Activated CD8-positive, alpha-beta memory T cell treated with anti-CD3 and anti-CD28 coated beads for 36 hours (primary cell): ENCODE results near the gene NOTUM. TPM values are rescaled to one million over a fixed set of nuclear protein-coding genes. Genes with fewer than 3 reads are reported as not detected.
"Not testable (repeated sequence)": the region's sequence is repeated elsewhere in the genome, so short reads cannot be mapped to it uniquely, and the experiment has no call there.

Source experiments
- CTCF ChIA-PET: fragments of 350-600 bp; sonication (Branson Sonifier 250); formaldehyde crosslinking; loops from one replicate; lab custom pipeline; 2021; ENCODE audit warnings: antibody characterized with exemption; lab: Charles Lee
- POLR2A ChIA-PET: fragments of 350-600 bp; sonication (Branson Sonifier 250); formaldehyde crosslinking; loops from one replicate; lab custom pipeline; 2021; ENCODE audit warnings: antibody characterized with exemption; lab: Charles Lee
- total RNA-seq, 2 experiments: library from RNA; stranded (reverse); gene quantifications; one replicate each; pipeline ENCODE4 v1.2.3, GENCODE V29; 2021

NOTUM gene
- total RNA-seq, 2 experiments from 2014 or later: 0.38 to 0.40 TPM

- ChIA-PET POLR2A (interaction anchor here (0.7 to 1.0 kb wide), 2 partner anchors 55 to 91 kb away, joined by 3 to 4 read pairs; no protein-coding TSS in a partner anchor), CTCF (interaction anchor here (0.7 to 1.5 kb wide), 2 partner anchors 8 to 276 kb away, joined by 3 to 4 read pairs; no protein-coding TSS in a partner anchor)
These were observed 36.1 kb downstream of the NOTUM start for GRCh38 chr17:81924557-81925532.

- ChIA-PET CTCF (interaction anchor here (0.5 kb wide), 1 partner anchor 20 kb away, joined by 4 read pairs; no protein-coding TSS in a partner anchor), POLR2A (no interaction called here)
These were observed 37.4 kb downstream of the NOTUM start for GRCh38 chr17:81923302-81924260.

GRCh38 chr17:81922566-81923301, 38.3 kb downstream of the NOTUM start:
- ChIA-PET CTCF (no interaction called here), POLR2A (no interaction called here)

GRCh38 chr17:81921996-81922565, 38.9 kb downstream of the NOTUM start:
- CTCF ChIA-PET: interaction anchor here (0.8 kb wide), 1 partner anchor 13 kb away, joined by 3 read pairs; no protein-coding TSS in a partner anchor
- POLR2A ChIA-PET: no interaction called here

GRCh38 chr17:81921537-81921862, 39.5 kb downstream of the NOTUM start:
- ChIA-PET POLR2A (interaction anchor here (0.6 kb wide), 1 partner anchor 681 kb away, joined by 3 read pairs; no protein-coding TSS in a partner anchor), CTCF (interaction anchor here (0.8 kb wide), 1 partner anchor 12 kb away, joined by 3 read pairs; no protein-coding TSS in a partner anchor)

GRCh38 chr17:81920612-81921536, 40.1 kb downstream of the NOTUM start:
- POLR2A ChIA-PET: interaction anchor here (0.6 kb wide), 1 partner anchor 682 kb away, joined by 3 read pairs; no protein-coding TSS in a partner anchor
- CTCF ChIA-PET: no interaction called here

GRCh38 chr17:81918832-81919545, 42.0 kb downstream of the NOTUM start:
- POLR2A ChIA-PET: no interaction called here
- CTCF ChIA-PET: no interaction called here

GRCh38 chr17:81918333-81918669, 42.7 kb downstream of the NOTUM start:
- CTCF ChIA-PET, POLR2A ChIA-PET: not testable (repeated sequence)

- CTCF ChIA-PET: interaction anchor here (0.9 to 1.3 kb wide), 4 partner anchors 8 to 42 kb away, joined by 3 to 6 read pairs (median 4); partner anchors contain the start of gene MAFG
- POLR2A ChIA-PET: interaction anchor here (0.8 to 1.4 kb wide), 2 partner anchors 9 to 26 kb away, joined by 5 read pairs; no protein-coding TSS in a partner anchor
These were observed 43.2 kb downstream of the NOTUM start, which contains the start of gene SIRT7 for GRCh38 chr17:81917565-81918332. Gene SIRT7 (minus strand): TSS chr17:81918176. CDS start chr17:81918131, 45 bp downstream.

- ChIA-PET CTCF (interaction anchor here (1.2 to 1.3 kb wide), 2 partner anchors 9 to 44 kb away, joined by 4 read pairs; no protein-coding TSS in a partner anchor), POLR2A (interaction anchor here (0.6 to 1.4 kb wide), 3 partner anchors 10 to 252 kb away, joined by 4 to 7 read pairs (median 5); no protein-coding TSS in a partner anchor)
These were observed 44.6 kb downstream of the NOTUM start for GRCh38 chr17:81916234-81917001.

- CTCF ChIA-PET: no interaction called here
- POLR2A ChIA-PET: no interaction called here
These were observed 45.7 kb downstream of the NOTUM start for GRCh38 chr17:81915331-81915730.

- ChIA-PET POLR2A (interaction anchor here (0.5 kb wide), 1 partner anchor 56 kb away, joined by 3 read pairs; no protein-coding TSS in a partner anchor), CTCF (no interaction called here)
These were observed 46.7 kb downstream of the NOTUM start for GRCh38 chr17:81914103-81914850.

- ChIA-PET CTCF (no interaction called here), POLR2A (interaction anchor here (0.9 kb wide), 1 partner anchor 13 kb away, joined by 5 read pairs; no protein-coding TSS in a partner anchor)
These were observed 47.4 kb downstream of the NOTUM start for GRCh38 chr17:81913394-81914102.
